Endometrial microvascular endothelial cells (primary cell): ENCODE results near the gene FOXO1. TPM values are rescaled to one million over a fixed set of nuclear protein-coding genes. Genes with fewer than 3 reads are reported as not detected.

Experiments
- in situ Hi-C: cut with HindIII; loops from 2 replicates; pipeline ENCODE4 v1.10.0; 2017; ENCODE audit warnings: low sequenced_read_pairs, low pct_unique_long_range_greater_than_20kb; ENCODE audit errors: inconsistent ontology term
- total RNA-seq: library from RNA; depleted of rRNA; stranded (reverse); fragments of >200 nt; gene quantifications from one replicate; pipeline ENCODE4 v1.2.3, GENCODE V29; 2015; ENCODE audit errors: inconsistent ontology term

FOXO1 gene
- total RNA-seq, 1 donor from 2014 or later: 13.7 TPM

- in situ Hi-C loops: loop anchor here (10.0 kb wide), 1 partner anchor 371 kb away; no protein-coding TSS in a partner anchor
Measured at GRCh38 chr13:40565282-40566148, 100.9 kb downstream of the FOXO1 start.

- in situ Hi-C loops: loop anchor here (10.0 kb wide), 1 partner anchor 370 kb away; no protein-coding TSS in a partner anchor
Measured at GRCh38 chr13:40564342-40565001, 102.0 kb downstream of the FOXO1 start.

- in situ Hi-C loops: loop anchor here (10.0 kb wide), 1 partner anchor 369 kb away; no protein-coding TSS in a partner anchor
Measured at GRCh38 chr13:40563350-40564125, 102.9 kb downstream of the FOXO1 start.

GRCh38 chr13:40562975-40563349 lies 103.5 kb downstream of the FOXO1 start:
- in situ Hi-C loops: loop anchor here (10.0 kb wide), 1 partner anchor 368 kb away; no protein-coding TSS in a partner anchor

- in situ Hi-C loops: loop anchor here (10.0 kb wide), 1 partner anchor 365 kb away; no protein-coding TSS in a partner anchor
Measured at GRCh38 chr13:40559915-40560314, 106.5 kb downstream of the FOXO1 start.

- in situ Hi-C loops: no loop called here
Measured at GRCh38 chr13:40558656-40559055, 107.8 kb downstream of the FOXO1 start.

GRCh38 chr13:40556453-40556852 lies 110.0 kb downstream of the FOXO1 start:
- in situ Hi-C loops: no loop called here

GRCh38 chr13:40553356-40553755 lies 113.1 kb downstream of the FOXO1 start:
- in situ Hi-C loops: no loop called here

GRCh38 chr13:40552895-40553294 lies 113.5 kb downstream of the FOXO1 start:
- in situ Hi-C loops: no loop called here

GRCh38 chr13:40550130-40550529 lies 116.3 kb downstream of the FOXO1 start:
- in situ Hi-C loops: no loop called here

GRCh38 chr13:40549500-40550094 lies 116.8 kb downstream of the FOXO1 start:
- in situ Hi-C loops: no loop called here

GRCh38 chr13:40547591-40548315 lies 118.7 kb downstream of the FOXO1 start:
- in situ Hi-C loops: no loop called here

GRCh38 chr13:40546047-40546446 lies 120.4 kb downstream of the FOXO1 start:
- in situ Hi-C loops: no loop called here

GRCh38 chr13:40540328-40541044 lies 126.0 kb downstream of the FOXO1 start:
- in situ Hi-C loops: no loop called here

GRCh38 chr13:40539576-40540327 lies 126.7 kb downstream of the FOXO1 start:
- in situ Hi-C loops: no loop called here

GRCh38 chr13:40537146-40537895 lies 129.1 kb downstream of the FOXO1 start:
- in situ Hi-C loops: no loop called here
